NCI-H345 (cell line): ENCODE data around the gene MS4A15.
"Not testable (repeated sequence)": the region's sequence is repeated elsewhere in the genome, so short reads cannot be mapped to it uniquely, and the experiment has no call there.

Source experiments
- DNase-seq: peaks from one replicate; lab custom pipeline; 2025; lab: John Stamatoyannopoulos, UW

Gene MS4A15, protein sequence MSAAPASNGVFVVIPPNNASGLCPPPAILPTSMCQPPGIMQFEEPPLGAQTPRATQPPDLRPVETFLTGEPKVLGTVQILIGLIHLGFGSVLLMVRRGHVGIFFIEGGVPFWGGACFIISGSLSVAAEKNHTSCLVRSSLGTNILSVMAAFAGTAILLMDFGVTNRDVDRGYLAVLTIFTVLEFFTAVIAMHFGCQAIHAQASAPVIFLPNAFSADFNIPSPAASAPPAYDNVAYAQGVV

DNA sequence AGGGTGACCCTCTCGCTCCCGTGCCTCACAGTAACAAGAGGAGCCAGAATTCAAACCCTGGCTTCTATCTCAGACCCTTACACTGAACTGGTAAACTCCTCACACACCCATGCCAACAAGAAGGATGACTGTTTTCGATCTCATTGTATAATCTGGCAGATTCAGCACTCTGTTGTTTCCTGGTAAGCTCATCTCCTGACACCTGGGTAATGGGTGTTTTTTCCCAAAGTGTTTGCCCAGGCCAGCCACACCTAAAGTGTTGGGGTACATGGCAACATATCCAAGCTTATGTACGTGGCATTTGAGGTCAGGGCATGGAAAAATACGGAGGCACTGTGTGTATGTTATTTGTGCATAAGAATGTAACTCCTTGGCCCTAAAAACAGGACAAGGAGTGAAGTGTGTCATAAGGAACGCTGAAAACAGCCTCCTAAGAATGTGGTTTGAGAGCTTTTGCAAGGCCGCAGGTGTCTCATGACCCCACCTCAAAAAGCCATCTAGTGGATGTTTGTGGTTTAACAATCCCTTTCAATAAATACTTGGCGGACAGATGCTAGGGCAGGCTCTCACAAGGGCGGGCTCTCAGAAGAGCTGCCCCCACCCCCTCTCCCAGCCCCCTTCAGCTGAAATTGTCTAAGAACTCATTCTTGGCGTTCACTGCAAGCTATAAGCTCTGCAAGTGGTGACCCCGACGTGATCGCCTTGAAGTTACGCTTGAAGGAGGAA lies at the start of gene MS4A15:
Gene MS4A15, plus strand, starts transcription at position 561 of the 726 bp plus-strand sequence. CDS start 6,867 bp downstream, outside the sequence.
- no peak for DNase-seq

GRCh38 chr11:60706931-60707330 lies 49.7 kb upstream of the MS4A15 start:
- no peak for DNase-seq

DNA sequence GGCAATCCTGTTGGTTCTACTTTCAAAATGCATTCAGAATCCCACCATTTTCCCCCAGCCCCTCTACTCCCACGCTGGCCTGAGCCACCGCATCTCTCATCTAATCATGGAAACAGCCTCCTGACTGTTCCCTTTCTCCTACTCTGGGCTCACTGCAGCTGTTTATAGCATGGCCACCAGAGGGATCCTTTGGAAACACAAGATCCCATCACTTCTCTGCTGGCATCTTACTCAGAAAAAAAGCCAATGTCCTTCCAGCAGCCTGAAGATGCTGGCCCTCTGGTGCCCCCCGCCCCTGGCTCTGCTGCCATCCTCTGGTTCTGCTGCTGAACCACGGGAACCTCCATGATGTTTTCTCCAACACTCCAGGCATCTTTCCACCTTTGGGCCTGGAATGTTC lies 46.2 kb upstream of the MS4A15 start:
- DNase-seq = no peak

DNA sequence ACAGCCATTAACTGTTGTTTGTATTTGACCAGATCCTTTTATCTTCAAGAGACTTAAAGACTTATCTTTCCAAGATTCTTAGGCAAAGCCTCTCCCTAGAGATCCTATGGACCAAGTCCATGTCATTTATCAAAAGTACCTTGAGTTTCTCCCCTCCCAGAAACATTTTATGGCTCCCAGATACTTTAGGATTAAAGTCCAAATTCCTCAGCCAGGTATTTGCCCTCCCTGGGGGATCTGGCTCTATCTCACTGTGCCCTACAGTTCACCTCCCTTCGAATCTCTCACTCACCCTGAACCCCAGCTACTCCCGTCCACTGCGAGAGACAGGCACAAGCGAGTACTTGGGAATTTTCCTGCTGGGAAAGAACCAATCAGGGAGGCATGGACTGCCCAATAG lies 45.4 kb upstream of the MS4A15 start:
- DNase-seq = no peak

- not testable (repeated sequence) for DNase-seq
Measured at GRCh38 chr11:60713423-60713822, 43.2 kb upstream of the MS4A15 start.

DNA sequence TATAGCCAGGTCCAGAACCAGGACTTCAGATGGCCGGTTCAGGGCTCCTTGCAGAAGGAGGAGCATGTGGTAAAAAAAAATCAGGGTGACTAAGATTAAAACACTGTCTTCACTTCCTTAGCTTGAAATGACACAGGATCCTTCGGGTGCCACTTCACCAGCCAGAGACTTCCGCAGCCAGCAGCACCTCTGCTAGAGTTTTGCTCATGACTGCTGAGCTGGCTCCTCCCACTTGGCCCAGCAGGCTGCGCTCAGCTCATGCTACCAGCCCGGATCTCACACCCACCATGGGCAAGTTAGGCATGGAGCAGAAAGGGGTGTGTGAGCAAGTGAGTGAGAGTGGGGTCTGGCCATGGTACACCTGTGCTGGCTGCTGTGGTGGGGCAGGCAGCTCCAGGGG lies 38.7 kb upstream of the MS4A15 start:
- no peak for DNase-seq

- DNase-seq = no peak
Measured at GRCh38 chr11:60718524-60719316, 37.9 kb upstream of the MS4A15 start.

GRCh38 chr11:60719391-60719790 lies 37.3 kb upstream of the MS4A15 start:
- no peak for DNase-seq

- no peak for DNase-seq
Measured at GRCh38 chr11:60720460-60720859, 36.2 kb upstream of the MS4A15 start.

DNA sequence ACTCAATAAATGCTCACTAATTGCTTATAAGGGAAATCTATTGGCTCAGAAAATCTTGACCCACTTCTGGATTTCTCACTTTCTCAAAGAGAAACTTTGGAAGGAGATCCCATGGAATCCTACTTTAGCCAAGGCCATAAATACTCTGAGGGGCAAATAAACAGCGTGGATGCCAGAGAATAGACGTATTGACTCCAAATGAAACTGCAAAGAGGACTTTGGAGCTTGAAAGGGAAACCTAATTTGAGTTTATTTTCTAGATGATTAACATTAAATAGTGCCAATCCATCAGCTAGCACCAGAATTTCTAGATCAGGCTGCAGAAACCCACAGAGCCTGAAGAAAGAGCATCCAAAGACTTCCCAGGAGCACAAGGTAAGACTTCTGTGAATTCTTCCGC lies 32.2 kb upstream of the MS4A15 start, which contains the start of gene MS4A18:
Gene MS4A18, plus strand, starts transcription at position 301 of the 400 bp plus-strand sequence.
- no peak for DNase-seq

- DNase-seq = no peak
Measured at GRCh38 chr11:60725592-60725991, 31.1 kb upstream of the MS4A15 start.

- no peak for DNase-seq
Measured at GRCh38 chr11:60731586-60731985, 25.1 kb upstream of the MS4A15 start.

DNA sequence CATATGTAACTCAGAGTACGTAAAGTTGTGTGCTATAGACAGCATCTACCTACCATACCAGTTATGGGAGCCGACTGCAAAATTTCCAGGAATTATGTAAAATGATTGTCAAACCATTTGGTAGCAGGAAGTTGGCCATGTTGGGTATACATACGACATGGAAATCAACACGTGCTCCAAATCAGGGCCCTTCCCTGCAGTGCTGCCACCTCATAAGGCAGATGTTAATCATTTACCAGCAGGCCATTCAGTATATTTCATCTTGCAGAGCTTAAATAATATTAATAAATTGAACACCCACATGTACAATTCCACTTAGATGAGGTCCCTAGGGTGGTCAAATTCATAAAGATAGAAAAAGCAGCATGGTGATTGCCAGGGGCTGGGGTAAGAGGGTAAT lies 22.4 kb upstream of the MS4A15 start:
- DNase-seq = no peak

DNA sequence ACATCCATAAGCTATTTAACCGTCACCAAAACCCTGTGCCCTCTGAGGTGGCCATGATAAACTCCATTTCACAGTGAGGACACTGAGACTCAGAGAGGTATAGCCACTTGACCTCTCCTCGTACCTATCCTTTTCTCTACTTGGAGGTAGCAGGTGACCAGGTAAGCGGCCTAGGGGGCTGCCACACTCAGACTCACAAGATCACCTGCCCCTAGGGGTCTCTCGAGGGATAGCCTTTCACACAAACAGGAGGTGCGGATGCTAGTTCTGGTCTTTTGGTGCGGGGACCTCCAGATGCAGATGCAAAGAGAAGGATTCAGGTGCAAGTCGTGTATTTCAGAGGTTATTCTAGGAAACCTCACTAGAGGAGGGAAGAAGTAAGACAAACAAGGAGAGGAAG lies 17.6 kb upstream of the MS4A15 start:
- DNase-seq = no peak

DNA sequence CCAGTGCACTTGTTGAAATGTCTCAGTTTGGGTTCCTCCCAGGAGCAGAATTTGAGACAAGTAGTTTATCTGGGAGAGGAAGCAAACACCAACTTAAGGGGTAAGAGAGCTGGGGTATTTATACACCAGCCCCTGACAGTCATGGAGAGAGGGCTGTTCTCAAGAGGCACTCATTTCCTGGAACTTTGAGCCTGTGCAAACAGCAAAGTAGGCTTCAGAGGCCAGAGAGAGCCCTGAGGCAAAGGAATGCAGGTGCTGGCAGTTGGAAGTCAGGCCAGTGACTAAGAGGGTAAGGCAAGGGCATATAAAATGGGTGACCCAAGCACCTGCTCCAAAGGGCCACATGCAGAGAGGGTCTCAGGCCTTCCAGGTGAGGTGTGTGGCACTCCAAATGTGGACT lies 16.1 kb upstream of the MS4A15 start:
- DNase-seq = no peak

DNA sequence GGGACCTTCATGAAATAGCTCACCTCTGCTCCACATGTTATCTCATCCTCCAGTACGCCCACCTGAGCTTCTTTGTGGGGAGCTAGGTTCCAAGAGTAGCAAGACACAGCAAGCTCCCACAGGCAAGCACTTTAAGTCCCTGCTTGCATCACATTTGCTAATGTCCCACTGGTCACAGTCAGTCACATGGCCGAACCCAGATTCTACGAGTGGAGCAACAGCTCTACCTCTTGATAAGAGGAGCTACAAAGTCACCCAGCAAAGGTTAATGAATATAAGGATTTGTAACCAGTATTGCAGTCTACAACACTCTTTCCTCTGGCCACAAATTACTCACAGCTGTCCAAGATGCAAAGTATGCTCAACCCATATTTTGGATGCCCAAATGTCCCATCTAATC lies 15.2 kb upstream of the MS4A15 start:
- no peak for DNase-seq

GRCh38 chr11:60743058-60743457 lies 13.6 kb upstream of the MS4A15 start:
- DNase-seq = no peak

DNA sequence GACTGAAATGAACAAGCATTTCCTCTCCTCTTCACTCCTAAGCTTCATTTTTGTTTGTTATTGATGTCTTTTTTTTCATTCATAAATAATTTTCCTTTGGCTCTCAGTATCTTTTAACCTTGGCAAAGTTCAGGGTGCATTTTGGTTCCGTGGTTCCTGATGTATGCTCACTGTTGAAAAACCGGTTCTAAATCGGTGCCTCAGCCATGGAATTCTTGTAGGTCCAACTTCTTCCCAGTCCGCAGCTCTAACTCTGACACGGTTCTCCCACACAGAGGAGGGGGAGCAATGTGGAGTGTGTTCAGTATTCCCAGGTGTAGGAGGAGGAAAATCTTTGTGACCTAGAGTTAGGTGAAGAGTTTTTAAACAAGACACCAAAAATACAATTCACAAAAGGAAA lies 12.6 kb upstream of the MS4A15 start:
- no peak for DNase-seq

GRCh38 chr11:60747359-60747873 lies 9.3 kb upstream of the MS4A15 start:
- DNase-seq = no peak

GRCh38 chr11:60748225-60748624 lies 8.4 kb upstream of the MS4A15 start:
- DNase-seq = no peak

GRCh38 chr11:60748821-60749220 lies 7.8 kb upstream of the MS4A15 start:
- DNase-seq = no peak

GRCh38 chr11:60750911-60751310 lies 5.8 kb upstream of the MS4A15 start:
- DNase-seq = no peak

DNA sequence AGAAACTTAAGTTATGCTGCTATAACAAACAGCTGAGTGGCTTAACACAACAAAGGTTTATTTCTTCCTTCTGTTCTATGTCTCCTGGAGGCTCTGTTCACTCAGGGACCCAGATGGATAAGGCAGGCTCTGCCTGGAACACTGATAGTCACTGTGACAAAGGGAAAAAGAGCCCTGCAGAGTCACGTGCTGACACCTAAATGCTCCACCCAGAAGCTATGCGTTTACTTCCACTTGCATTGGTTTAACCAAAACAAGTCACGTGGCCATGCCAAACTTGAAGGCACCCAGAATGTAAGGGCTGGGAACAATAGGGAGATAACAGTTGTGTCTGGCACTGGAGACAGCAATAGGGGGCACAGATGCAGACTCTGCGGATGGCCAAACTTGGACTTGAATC lies 3.4 kb upstream of the MS4A15 start:
- DNase-seq = no peak
